ENCODE results near the gene FAF1. TPM values are rescaled to one million over a fixed set of nuclear protein-coding genes. Genes with fewer than 3 reads are reported as not detected.

The FAF1 gene
- total and polyA plus RNA-seq, 4 donors = 8.6 to 45.0 (median 18.2) TPM

- TF ChIP-seq CTCF (IDR thresholded peaks at IDR 0.05; ENCODE audit: low read depth, low read length, missing input control) (no peak), HNF4A (conservative IDR thresholded peaks at IDR 0.05) (no peak), MAX (IDR thresholded peaks at IDR 0.05) (no peak), GABPA (IDR thresholded peaks at IDR 0.05 in 1 of 2, conservative IDR thresholded peaks at IDR 0.05 in 1 of 2) (no peak), EGR1 (IDR thresholded peaks at IDR 0.05; ENCODE audit: low read depth in 2 of 2) (no peak), TAF1 (conservative IDR thresholded peaks at IDR 0.05) (no peak), YY1 (IDR thresholded peaks at IDR 0.05) (no peak), ATF3 (IDR thresholded peaks at IDR 0.05) (no peak)
These were observed 512.1 kb downstream of the FAF1 start (continued) for GRCh38 chr1:50447961-50448360.

- no peaks in the 10 kb centered on the region for H3K27me3 ChIP-seq (ENCODE audit: control insufficient read depth in 4 of 4, insufficient read depth in 4 of 4, low read length in 3 of 4)
- H3K9ac ChIP-seq (ENCODE audit: low read depth in 1 of 2, low read length in 2 of 2) = no peak overlapping the region
- H3K27ac ChIP-seq (ENCODE audit: low read depth in 1 of 2, low read length in 2 of 2) = no peak overlapping the region
- WGBS = 95% methylated on average over 6 of the region's 6 CpGs
- no peaks in the 10 kb centered on the region for H3K9me3 ChIP-seq (ENCODE audit: control insufficient read depth in 4 of 4, low read length in 3 of 4)
- peaks cover 2 to 35% (median 15%) of the 10 kb centered on the region in 4 donors for H3K36me3 ChIP-seq (ENCODE audit: control insufficient read depth in 4 of 4, insufficient read depth in 3 of 4, low read depth in 1 of 4, low read length in 3 of 4)
- TF ChIP-seq ATF3 (IDR thresholded peaks at IDR 0.05) = no peak
- TF ChIP-seq CTCF (IDR thresholded peaks at IDR 0.05; ENCODE audit: low read depth, low read length, missing input control) = no peak
- TF ChIP-seq GABPA (IDR thresholded peaks at IDR 0.05 in 1 of 2, conservative IDR thresholded peaks at IDR 0.05 in 1 of 2) = no peak
- no peak for TF ChIP-seq ZBTB33 (IDR thresholded peaks at IDR 0.05)
- no peak for TF ChIP-seq FOXA2 (IDR thresholded peaks at IDR 0.05)
- no peak for TF ChIP-seq SP1 (IDR thresholded peaks at IDR 0.05)
- TF ChIP-seq REST (IDR thresholded peaks at IDR 0.05) = no peak
- TF ChIP-seq FOXA1 (IDR thresholded peaks at IDR 0.05) = no peak
- no peak for TF ChIP-seq EGR1 (IDR thresholded peaks at IDR 0.05; ENCODE audit: low read depth in 2 of 2)
- TF ChIP-seq HNF4G (IDR thresholded peaks at IDR 0.05) = no peak
- no peak for TF ChIP-seq YY1 (IDR thresholded peaks at IDR 0.05)
- TF ChIP-seq RAD21 (IDR thresholded peaks at IDR 0.05) = no peak
- TF ChIP-seq TAF1 (conservative IDR thresholded peaks at IDR 0.05) = no peak
- no peak for TF ChIP-seq HNF4A (conservative IDR thresholded peaks at IDR 0.05)
- no peak for DNase-seq (ENCODE audit: low spot score)
- H3K4me3 ChIP-seq (ENCODE audit: low read depth in 1 of 3, low read length in 3 of 3) = no peak overlapping the region
- H3K4me1 ChIP-seq (ENCODE audit: control insufficient read depth in 4 of 4, insufficient read depth in 4 of 4, low read length in 3 of 4) = no peaks in the 10 kb centered on the region
These were observed 518.9 kb downstream of the FAF1 start for GRCh38 chr1:50441183-50441582.

Measured in liver (tissue), 9 donors.